Measurements from ENCODE around the gene GSTO1.

DNA sequence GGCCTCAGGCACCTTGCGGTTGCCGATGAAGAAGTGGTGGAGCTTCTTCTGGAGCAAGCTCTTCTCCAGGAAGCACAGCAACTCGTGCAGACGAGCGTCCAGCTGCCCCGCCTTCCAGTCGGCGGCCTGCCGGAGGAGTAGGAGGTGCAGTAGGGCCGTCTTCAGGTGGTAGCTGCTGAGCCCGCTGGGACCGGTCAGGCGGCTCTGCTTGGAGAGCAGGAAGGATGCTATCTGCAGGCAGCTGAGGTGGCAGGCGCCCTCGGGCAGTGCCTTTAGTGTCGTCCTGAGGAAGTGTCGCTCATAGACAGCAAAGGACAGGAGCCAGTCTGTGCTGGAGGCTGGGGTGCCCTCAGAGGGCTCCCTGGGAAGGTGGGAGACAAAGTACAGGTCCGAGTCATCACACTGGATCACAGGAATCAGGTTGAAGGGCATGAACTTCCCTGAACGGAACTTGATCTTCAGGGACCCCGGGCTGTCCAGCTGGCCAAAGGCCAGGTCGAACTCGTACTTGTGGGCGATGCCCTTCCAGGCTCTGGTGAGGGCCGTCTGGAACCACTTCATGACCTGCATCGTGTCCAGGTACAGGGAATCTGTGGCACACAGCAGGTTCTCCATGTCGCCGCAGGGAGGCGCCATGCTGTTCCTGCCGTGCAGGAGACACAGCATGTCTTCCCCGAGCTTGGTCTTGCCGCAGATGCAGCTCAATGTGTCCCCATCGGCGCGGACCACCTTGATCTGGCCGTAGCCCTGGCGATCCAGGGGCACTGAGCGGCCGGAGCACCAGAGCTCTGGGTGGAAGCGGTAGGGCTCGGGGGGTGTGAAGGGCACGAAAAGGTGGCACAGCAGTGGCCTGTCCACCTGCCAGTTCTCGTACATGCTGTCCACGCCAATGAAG is 60.1 kb downstream of the GSTO1 start:
- TF ChIP-seq CTCF (IDR thresholded peaks at IDR 0.05), result no peak
- no peak for TF ChIP-seq EZH2 (IDR thresholded peaks at IDR 0.05; ENCODE audit: borderline replicate concordance, insufficient read depth, low read depth, low read length, poor library complexity, severe bottlenecking)
